Renal cortex interstitium (tissue), 11 donors: Measurements from ENCODE around the gene GUCD1. TPM values are rescaled to one million over a fixed set of nuclear protein-coding genes. Genes with fewer than 3 reads are reported as not detected.
A peak's percentile ranks its signal among the peaks of the same experiment; 100 is the strongest.
"Not testable (repeated sequence)": the region's sequence is repeated elsewhere in the genome, so short reads cannot be mapped to it uniquely, and the experiment has no call there.

Experiments used
- DNase-seq, 11 donors: peaks; one replicate each; pipeline ENCODE4 v3.0.0-alpha.2; 2013; ENCODE audit warnings: low read depth in 9 of 11, low spot score in 4 of 11; ENCODE audit errors: extremely low read depth in 1 of 11
- polyA plus RNA-seq, 3 donors: library from polyadenylated mRNA; unstranded; fragments of 120-200 nt; gene quantifications; one replicate each; pipeline ENCODE4 v1.2.1, GENCODE V29; 2013; ENCODE audit not compliant: insufficient read length in 3 of 3

GUCD1 gene
- polyA plus RNA-seq, 3 donors: 80.8 to 89.5 (median 88.8) TPM

DNA sequence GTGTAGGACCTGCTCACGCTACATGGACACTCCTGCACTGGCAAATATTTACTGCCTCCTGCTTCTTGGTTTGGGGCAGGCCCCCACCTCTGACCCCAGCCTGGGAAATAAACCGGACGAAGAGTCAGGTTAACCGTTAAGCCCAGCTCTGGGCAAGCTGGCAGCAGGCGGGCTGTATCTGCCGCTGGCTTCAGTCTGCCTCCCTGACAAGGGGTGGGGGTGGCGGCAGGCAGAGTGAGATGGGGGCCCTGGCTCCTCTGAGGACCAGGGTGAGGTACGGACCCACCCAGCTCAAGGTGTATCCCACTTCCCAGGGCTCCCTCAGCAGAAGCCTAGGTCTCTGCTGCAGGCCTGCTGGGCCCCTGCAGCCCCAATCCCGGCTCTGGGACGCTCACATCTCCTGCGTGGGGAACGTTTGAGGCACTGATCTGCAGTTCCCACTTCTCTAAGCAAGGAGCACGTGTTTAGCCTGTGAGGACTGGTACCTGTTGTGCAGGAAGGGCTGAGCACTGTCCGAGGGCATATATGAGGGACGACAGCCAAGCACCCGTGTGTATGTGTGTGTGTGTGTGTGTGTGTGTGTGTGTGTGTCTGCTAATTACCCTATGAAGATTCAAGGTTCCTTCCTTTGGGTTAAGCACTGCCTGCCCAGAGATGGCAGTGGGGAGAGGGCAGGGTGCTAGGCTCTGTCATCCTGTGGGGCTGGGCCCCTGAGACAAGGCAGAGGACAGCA lies 39.1 kb upstream of the GUCD1 start:
- DNase-seq: no peak

DNA sequence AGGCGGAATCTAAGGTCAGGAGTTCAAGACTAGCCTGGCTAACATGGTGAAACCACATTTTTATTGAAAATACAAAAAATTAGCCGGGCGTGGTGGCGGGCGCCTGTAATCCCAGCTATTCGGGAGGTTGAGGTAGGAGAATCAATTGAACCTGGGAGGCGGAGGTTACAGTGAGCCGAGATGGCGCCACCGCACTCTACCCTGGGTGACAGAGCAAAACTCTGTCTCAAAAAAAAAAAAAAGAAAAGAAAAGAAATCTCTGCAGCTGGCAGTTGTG lies 38.6 kb upstream of the GUCD1 start:
- not testable (repeated sequence) for DNase-seq

DNA sequence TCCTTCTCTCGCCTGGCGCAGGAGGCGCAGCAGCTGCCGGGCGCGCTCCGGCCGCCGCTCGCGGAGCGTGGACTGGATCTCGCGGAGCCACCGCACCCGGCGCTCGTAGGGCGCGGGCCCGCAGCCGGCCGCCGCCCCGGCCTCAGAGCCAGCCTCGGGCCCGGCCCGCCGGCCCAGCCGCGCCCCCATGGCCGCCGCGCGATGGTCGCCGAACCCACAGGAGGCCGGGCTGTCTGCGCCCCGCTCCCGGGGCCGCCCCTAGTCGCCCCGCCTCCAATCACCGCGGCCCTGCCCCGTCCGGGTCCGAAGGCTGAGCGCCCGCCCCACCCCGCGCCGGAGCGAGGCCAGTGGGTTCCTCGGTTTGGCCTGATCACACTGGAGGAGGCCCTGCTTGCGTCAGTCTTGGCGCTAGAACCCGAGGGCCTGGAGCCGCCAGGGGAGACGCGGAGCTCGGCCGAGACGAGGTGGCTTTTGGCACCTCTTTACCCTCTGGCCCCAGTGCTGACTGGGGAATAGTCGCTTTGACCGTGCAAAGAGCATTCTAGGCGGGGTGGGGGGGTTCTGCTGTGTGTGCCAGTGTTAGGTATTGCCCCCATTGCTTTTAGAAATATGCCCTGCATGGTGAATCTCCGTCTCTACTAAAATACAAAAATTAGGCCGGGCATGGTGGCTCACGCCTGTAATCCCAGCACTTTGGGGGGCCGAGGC lies 38.1 kb upstream of the GUCD1 start, which contains the start of gene LRRC75B:
Gene LRRC75B (minus strand): TSS at position 223 of the 708 bp plus-strand sequence. CDS start 34 bp downstream, at position 189.
- peak in 8 of 11 donors; percentile 66 to 83 (median 78) for DNase-seq

DNA sequence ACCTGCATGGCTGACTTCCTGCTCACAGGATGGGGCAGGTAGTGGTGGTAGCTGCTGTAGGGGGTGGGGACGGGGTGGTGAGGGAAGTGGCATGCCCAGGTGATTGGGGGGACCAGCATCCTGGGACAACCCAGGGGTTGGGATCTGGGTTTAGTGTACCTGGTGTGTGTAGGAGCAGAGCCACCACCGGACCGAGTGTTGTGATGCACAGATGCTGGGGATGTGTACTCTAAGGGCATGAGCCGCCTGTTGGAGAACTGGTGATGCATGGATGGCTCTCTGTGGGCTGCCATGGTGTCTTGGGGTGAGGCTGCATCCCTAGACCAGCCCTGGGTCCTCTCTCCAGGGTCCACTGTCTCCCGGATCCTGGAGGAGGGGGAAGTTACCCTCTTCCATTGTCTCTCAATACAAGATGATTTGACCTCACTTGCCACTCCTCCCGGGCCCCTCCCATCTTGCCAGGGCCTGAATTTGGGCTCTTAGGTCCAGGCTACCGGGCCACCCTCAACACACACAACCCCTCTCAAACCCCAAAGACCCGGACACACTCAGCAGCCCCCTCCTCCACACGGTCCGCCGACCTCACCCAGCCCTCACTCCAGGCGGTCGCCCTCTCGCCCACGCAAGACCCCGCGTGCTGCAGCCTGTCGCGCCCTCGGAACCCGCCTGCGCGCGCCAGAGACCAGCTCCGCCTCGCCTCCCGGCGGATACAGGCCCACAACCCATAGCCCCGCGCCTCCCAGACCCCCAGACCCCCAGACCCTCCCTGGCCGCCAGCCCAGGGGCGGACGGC lies 37.3 kb upstream of the GUCD1 start:
- no peak for DNase-seq

DNA sequence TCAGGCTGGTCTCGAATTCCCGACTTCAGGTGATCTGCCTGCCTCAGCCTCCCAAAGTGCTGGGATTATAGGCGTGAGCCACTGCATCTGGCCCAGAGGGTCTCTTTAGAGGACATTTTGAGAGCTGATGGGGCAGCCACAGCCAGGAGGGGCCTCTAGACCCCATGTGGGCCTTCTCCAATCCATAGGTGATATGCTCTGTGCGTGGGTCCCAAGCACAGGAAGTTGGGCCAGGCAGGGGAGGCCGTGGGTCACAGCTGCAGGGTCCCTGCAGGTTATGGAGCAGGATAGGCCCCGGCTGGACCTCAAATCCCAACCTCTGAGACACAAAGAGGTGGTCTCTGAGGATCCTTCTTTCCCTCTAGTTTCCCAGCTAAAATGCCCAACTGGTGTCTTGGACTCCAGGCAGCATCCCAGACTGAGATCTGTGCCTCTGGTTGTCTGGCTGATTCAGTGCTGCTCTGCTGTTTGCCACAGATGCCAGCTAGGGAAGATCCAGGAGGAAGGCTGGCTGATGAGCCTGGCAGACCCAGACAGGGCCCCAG lies 36.4 kb upstream of the GUCD1 start:
- DNase-seq: no peak

GRCh38 chr22:24590596-24591173 lies 35.7 kb upstream of the GUCD1 start:
- DNase-seq: no peak

DNA sequence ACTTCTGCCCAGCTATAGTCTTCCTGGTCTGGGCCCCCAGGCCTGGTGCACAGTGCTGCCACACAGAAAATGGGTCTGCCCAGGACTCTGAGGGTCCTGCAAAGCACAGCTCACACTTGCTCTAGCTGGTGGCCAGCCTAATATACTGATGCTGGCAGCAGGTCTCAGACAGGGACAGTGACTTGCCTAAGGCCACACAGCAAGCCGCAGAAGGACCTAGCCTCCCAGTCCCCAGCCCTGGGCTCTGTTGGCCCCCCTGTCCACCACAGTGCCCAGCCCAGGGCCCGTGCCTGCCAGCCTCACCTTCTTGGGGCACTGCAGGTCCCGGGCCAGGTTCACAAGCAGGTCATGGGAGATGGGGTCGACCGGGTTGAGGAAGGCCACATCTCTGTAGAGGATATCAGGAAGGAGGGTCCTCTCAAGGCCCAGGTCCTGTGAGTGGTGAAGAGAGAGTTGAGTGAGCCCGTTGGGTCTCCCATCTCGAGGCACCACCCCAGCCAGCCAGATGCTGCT lies 34.6 kb upstream of the GUCD1 start:
- no peak for DNase-seq

GRCh38 chr22:24588757-24589481 lies 34.0 kb upstream of the GUCD1 start:
- DNase-seq: no peak

DNA sequence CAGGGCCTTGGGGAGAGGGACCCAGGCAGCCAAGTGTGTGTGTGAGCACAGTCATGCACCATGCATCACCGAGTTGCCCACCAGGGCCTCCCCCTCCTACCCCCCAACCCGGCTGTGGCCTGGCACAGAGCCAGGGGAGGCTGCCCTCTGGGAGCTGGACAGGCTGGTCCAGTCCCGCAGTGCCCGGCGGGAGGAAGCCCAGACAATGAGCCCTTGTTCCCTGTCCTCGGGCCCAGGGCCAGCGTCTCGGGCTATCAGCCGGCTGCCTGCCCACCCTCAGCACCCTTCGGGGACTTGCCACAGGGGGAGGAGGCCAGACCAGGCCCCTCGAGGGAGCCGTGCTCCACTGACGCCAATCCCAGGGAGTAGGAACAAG lies 33.4 kb upstream of the GUCD1 start:
- no peak for DNase-seq

DNA sequence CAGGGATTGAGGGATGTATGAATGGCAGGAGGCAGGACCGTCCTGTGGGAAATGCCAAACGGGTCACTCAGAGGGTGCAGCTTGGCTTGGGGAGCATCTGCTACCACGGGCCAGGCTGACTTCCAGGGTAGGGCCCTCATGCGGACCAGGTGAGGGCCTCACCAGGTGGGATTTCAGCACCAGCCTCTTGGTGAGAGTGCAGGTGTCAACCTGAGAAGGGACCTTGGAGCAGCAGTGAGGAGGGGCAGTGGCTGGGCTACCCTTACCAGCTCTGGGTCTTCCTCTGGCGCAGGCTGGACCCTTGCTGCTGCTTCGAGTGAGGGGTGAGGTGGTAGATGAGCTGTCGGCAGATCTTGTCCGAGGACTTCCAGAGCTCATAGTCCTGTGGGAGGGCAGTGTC lies 33.0 kb upstream of the GUCD1 start:
- no peak for DNase-seq

DNA sequence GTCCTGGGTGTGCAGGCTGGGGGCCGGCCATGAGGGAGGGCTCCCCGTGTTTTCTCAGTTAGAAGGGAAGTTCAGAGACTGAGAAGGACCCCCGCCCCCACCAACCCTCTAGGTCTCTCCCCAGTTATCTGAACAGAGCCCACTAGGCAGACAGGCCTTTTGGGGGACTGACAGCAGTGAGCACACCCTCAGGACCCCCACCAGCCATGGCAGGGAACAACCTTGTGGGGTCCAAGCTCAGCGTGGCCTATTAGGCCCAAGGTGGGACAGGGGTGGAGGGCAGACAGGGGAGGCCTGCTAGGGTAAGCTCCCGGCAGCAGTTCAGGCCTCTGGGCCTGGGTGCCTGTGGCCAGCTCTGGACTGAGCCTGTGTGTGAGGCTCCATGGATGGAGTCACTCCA lies 32.3 kb upstream of the GUCD1 start:
- DNase-seq: no peak

GRCh38 chr22:24585927-24586546 lies 31.1 kb upstream of the GUCD1 start:
- no peak for DNase-seq

GRCh38 chr22:24585461-24585860 lies 30.5 kb upstream of the GUCD1 start:
- DNase-seq: no peak

DNA sequence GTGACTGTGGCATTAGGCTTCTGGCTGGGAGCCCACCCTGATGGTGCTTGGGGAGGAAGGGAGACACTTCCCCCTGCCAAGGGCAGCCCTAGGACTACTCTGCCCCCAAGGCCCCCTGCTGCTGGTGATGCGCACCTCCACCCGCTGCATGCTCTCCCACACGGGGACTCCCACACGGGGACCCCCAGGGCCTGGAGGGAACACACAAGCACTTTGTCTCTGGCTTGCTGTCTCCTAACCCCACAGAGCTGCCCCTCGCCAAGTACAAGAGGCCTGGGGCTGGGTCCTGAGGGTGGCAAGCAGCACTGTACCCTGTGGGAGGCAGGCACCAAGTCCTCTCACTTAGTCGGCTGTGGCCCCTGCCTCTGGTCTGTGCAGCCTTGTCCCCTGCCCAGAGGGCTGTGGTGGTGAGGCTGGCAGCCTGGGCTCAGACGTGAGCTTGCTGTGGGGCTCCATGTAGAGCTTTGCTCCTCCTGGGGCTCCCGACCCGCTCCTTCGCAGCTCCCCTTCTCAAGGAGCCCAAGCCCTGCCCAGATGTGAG lies 30.0 kb upstream of the GUCD1 start:
- DNase-seq: no peak

- DNase-seq: no peak
These were observed 29.3 kb upstream of the GUCD1 start for GRCh38 chr22:24584166-24584790.

GRCh38 chr22:24583221-24584165 lies 28.6 kb upstream of the GUCD1 start:
- no peak for DNase-seq
